ENCODE results near the gene ADGRL3.

The ADGRL3 gene

DNA sequence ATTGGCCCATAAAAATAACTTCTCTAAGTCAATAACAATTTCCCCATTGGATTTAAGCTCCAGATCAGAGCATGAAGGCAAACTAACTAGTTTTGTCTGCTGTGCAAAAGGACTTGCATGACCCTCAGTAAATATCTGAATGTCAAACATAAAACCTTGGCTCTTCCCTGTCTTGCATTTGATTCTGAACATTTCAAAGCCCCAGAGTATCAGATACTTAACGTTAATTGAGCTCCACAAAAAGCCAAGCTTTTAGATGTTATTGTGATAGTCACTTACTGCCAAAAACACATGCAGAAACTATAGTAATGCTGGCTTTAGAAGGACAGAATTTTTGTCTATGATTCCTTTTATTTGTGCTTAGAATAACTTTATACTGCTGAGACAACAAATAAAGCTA, 664.2 kb downstream of the ADGRL3 start:
- Mint-ChIP-seq H3K36me3 (ENCODE audit: low read depth) (no peaks in the 10 kb centered on the region), H3K4me3 (no peak overlapping the region), H3K27me3 (no peaks in the 10 kb centered on the region), H3K27ac (no peak overlapping the region), H3K9me3 (peaks cover 11% of the 10 kb centered on the region), H3K4me1 (ENCODE audit: low read depth) (no peaks in the 10 kb centered on the region)

DNA sequence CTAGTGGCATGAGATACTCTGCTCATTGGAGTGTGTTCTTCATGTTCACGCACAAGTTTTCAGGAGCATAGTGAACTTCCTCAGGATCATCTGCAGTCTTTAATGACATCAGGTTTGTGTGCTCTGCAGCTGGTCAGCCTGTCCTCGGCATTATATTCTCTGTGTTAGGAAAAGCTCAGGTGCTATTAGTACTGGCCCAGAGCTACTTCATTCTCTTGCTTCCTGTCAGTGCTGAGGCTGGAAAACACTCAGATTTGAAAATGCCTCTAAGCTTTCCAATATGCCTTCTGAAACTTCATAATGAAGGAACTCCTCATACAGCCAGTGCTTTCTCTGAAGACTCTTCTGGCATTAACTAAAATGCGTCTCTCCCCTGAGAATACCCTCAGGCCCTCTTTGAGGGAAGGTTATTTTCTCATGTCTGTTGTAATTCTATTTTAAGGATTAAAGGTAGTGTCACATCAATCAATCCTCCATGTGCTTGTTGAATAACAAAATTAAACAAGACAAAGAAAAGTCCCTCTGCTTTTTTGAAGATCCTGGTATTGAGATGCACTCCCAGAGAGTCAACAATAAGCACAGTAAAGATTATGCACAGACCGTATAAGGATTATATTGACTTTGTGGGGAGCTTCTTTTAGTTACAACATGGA, 666.4 kb downstream of the ADGRL3 start:
- Mint-ChIP-seq H3K36me3 (ENCODE audit: low read depth) (no peaks in the 10 kb centered on the region), H3K4me1 (ENCODE audit: low read depth) (no peaks in the 10 kb centered on the region), H3K27me3 (no peaks in the 10 kb centered on the region), H3K27ac (no peak overlapping the region), H3K9me3 (peaks cover 11% of the 10 kb centered on the region), H3K4me3 (no peak overlapping the region)

DNA sequence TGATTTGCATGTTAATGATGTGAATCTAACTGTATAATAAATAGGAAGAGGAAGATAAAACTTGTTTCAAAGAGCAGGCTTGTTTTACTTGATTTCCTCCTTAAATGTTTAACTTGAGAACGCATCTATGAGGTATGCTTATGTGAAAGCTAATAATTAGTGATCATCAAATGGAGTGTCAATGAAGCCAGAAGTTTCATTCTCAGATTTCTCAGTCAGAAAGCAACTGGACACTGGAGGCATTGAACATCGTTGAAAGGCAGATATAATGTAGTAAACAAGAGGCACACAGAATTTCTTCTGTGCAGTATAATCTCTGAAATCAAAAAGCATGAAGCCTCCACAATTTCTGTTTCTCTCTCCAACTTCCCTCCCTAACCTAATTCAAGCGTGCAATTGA, 672.9 kb downstream of the ADGRL3 start:
- Mint-ChIP-seq H3K27me3 (no peaks in the 10 kb centered on the region), H3K27ac (no peak overlapping the region), H3K4me1 (ENCODE audit: low read depth) (no peaks in the 10 kb centered on the region), H3K36me3 (ENCODE audit: low read depth) (no peaks in the 10 kb centered on the region), H3K9me3 (peaks cover 17% of the 10 kb centered on the region), H3K4me3 (no peak overlapping the region)

DNA sequence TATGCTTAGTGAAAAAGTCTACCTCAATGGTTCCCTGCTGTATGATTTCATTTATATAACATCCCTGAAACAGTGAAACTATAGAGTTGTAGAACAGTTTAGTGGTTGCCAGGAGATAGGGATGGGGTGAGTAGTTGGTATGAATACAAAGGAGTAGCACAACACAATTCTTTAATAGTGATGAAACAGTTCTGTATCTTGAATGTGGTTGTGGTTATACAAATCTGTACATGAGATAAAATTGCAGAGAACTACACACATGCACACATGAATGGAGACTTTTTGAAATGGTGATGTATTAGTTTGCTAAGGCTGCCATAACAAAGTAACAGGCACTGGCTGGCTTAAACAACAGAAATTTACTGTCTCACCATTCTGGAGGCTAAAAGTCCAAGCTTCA, 677.1 kb downstream of the ADGRL3 start:
- Mint-ChIP-seq H3K9me3 (peaks cover 10% of the 10 kb centered on the region), H3K4me1 (ENCODE audit: low read depth) (no peaks in the 10 kb centered on the region), H3K27me3 (no peaks in the 10 kb centered on the region), H3K4me3 (no peak overlapping the region), H3K27ac (no peak overlapping the region), H3K36me3 (ENCODE audit: low read depth) (no peaks in the 10 kb centered on the region)

DNA sequence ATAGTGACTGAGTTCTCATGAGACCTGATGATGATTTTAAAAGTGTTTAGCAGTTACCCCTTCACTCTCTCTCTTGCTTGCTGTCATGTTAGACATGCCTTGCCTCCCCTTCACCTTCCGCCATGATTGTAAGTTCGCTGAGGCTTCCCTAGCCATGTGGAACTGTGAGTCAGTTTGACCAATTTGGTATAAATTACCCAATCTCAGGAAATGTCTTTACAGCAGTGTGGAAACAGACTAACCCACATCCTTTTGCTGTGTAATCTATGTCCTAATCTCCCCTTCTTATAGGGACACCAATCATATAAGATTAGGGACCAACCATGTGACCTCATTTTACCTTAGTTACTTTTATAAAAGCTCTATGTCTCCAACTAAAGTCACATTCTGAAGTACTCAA, 677.8 kb downstream of the ADGRL3 start:
- H3K27ac Mint-ChIP-seq = no peak overlapping the region
- H3K36me3 Mint-ChIP-seq (ENCODE audit: low read depth) = no peaks in the 10 kb centered on the region
- no peaks in the 10 kb centered on the region for H3K4me1 Mint-ChIP-seq (ENCODE audit: low read depth)
- no peaks in the 10 kb centered on the region for H3K27me3 Mint-ChIP-seq
- no peak overlapping the region for H3K4me3 Mint-ChIP-seq
- H3K9me3 Mint-ChIP-seq = peaks cover 8% of the 10 kb centered on the region

DNA sequence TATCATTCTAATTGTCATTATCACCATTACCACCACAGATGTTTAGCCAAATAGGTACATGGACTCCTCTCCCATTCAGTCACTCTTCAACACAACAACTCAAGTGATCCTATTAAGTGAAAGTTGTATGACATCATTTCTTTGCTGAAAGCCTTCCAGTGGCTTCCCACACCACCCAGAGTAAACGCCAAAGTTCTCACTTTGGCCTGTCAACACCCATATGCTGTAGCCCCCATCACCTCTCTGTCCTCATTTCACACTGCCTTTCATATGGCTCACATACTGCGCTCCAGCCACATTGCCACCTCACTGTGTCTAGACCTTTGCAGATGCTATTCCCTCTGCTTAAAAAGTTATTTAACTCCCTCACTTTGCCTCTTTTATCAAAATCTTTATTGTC, 682.3 kb downstream of the ADGRL3 start:
- Mint-ChIP-seq H3K36me3 (ENCODE audit: low read depth) (no peaks in the 10 kb centered on the region), H3K27ac (no peak overlapping the region), H3K4me1 (ENCODE audit: low read depth) (no peaks in the 10 kb centered on the region), H3K27me3 (no peaks in the 10 kb centered on the region), H3K4me3 (no peak overlapping the region), H3K9me3 (peaks cover 6% of the 10 kb centered on the region)

DNA sequence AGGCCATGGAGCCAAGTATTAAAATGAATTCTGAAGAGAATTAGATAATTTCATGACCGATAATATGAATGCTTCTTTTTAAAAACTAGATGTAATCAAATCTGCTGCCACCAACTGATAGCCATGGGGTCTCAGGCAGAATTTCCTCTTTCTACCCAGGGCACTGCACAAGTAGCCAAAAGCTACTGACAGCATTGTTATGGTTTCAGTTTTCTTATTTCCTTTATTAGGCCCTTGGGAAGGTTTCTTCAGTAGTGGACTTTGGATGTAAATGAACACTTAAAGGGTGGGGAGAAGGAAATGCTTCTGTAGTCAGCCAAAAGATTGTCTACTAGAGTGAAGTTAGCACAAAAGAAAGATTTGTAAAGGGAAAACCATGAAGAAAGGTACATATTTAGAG, 686.0 kb downstream of the ADGRL3 start:
- no peaks in the 10 kb centered on the region for H3K36me3 Mint-ChIP-seq (ENCODE audit: low read depth)
- H3K27me3 Mint-ChIP-seq = no peaks in the 10 kb centered on the region
- H3K27ac Mint-ChIP-seq = no peak overlapping the region
- H3K9me3 Mint-ChIP-seq = peaks cover 12% of the 10 kb centered on the region
- H3K4me3 Mint-ChIP-seq = no peak overlapping the region
- no peaks in the 10 kb centered on the region for H3K4me1 Mint-ChIP-seq (ENCODE audit: low read depth)

DNA sequence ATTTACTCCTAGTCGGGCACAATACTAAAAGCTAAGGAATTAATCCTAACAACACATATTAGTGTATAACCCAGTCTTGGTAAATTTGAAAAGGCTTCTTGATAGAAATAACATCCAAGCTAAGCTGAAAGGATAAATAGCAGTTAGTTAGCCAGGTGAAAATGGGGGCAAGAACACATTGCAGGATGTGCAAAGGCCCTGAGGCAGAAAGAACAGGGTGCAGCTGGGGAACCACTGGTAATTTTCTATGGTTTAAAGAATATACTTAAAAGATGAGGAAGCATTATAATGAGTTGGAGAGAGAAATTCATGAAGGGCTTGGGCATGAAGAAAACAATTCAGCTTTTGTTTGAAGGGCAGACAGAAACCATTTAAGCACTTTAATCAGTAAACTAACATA, 689.0 kb downstream of the ADGRL3 start:
- H3K27me3 Mint-ChIP-seq = no peaks in the 10 kb centered on the region
- no peaks in the 10 kb centered on the region for H3K36me3 Mint-ChIP-seq (ENCODE audit: low read depth)
- peaks cover 14% of the 10 kb centered on the region for H3K9me3 Mint-ChIP-seq
- H3K27ac Mint-ChIP-seq = no peak overlapping the region
- H3K4me1 Mint-ChIP-seq (ENCODE audit: low read depth) = no peaks in the 10 kb centered on the region
- no peak overlapping the region for H3K4me3 Mint-ChIP-seq

DNA sequence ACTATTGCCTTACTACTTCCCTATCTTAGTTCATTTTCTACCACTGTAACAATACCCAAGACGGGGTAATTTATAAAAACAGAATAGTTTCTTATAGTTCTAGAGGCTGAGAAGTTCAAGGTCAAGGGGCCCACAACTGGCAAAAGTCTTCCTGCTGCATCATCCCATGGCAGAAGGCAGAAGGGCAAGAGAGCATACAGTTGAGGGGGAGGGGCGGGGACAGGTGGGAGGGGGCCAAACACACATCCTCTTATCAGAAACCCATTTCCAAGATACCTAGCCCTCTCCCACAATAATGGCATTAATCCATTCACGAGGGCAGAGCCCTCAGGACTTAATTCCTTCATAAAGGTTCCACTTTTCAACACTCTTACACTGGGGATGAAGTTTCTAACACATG, 690.2 kb downstream of the ADGRL3 start:
- Mint-ChIP-seq H3K4me3 (no peak overlapping the region), H3K36me3 (ENCODE audit: low read depth) (no peaks in the 10 kb centered on the region), H3K27me3 (no peaks in the 10 kb centered on the region), H3K9me3 (peaks cover 19% of the 10 kb centered on the region), H3K27ac (no peak overlapping the region), H3K4me1 (ENCODE audit: low read depth) (no peaks in the 10 kb centered on the region)

DNA sequence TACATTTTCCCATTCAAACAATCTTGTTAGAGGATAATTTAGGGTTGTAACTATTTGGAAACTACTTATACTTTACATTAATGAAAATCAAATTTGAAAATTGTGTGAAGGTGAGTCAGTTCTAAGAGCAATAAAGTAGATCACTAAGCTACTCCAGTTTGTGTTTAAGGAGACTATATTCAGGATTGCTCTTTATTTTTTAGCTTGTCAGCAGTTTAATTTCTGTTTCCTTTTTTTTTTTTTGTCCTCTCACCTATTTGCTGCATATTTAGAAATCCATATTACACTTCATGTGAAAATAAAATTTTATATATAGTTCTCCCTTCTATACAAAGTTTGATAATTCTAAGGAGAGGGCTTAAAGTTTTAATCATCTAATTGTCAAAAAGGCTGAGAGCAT, 691.8 kb downstream of the ADGRL3 start:
- H3K4me1 Mint-ChIP-seq (ENCODE audit: low read depth) = no peaks in the 10 kb centered on the region
- H3K4me3 Mint-ChIP-seq = no peak overlapping the region
- no peak overlapping the region for H3K27ac Mint-ChIP-seq
- no peaks in the 10 kb centered on the region for H3K36me3 Mint-ChIP-seq (ENCODE audit: low read depth)
- H3K27me3 Mint-ChIP-seq = no peaks in the 10 kb centered on the region
- peaks cover 16% of the 10 kb centered on the region for H3K9me3 Mint-ChIP-seq

DNA sequence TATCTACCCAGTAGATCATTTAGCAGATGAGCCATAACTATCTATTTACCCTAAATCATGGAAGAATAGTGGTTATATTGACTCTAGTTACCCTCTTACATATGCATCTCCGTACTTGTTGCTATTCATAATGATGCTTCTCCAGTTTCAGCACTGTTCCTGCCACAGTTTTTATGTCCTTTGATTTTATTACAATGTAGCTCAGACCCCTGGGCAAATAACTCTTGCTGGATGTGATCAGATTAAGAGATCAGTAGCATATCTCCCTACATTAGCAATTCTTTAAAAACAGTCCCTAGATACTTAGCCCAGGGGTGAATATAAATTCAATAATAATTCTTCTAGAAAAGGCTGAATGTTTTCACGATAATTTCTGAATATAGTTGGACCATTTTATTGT, 696.5 kb downstream of the ADGRL3 start:
- Mint-ChIP-seq H3K27ac (no peak overlapping the region), H3K4me3 (no peak overlapping the region), H3K4me1 (ENCODE audit: low read depth) (no peaks in the 10 kb centered on the region), H3K27me3 (no peaks in the 10 kb centered on the region), H3K9me3 (peaks cover 12% of the 10 kb centered on the region), H3K36me3 (ENCODE audit: low read depth) (no peaks in the 10 kb centered on the region)

DNA sequence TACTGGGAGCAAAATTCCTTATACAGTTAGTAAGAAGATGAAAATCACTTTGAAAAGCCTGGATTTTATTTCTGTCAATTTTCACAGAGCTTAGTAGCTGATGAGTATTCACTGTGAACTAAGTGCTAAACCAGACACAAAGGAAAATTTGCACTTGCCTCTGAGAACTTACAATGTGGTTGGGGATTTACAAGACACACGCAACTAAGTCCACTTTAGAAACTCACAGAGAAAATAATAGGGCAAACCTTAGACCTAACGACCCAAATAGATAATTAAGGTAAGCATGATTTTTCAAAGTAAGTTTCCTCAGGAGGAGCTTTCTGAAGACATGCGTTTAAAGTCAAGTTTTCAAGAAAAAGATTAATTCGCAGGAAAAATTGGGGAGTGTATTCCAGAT, 708.9 kb downstream of the ADGRL3 start:
- Mint-ChIP-seq H3K27ac (no peak overlapping the region), H3K36me3 (ENCODE audit: low read depth) (no peaks in the 10 kb centered on the region), H3K4me1 (ENCODE audit: low read depth) (no peaks in the 10 kb centered on the region), H3K27me3 (no peaks in the 10 kb centered on the region), H3K9me3 (peaks cover 4% of the 10 kb centered on the region), H3K4me3 (no peak overlapping the region)

DNA sequence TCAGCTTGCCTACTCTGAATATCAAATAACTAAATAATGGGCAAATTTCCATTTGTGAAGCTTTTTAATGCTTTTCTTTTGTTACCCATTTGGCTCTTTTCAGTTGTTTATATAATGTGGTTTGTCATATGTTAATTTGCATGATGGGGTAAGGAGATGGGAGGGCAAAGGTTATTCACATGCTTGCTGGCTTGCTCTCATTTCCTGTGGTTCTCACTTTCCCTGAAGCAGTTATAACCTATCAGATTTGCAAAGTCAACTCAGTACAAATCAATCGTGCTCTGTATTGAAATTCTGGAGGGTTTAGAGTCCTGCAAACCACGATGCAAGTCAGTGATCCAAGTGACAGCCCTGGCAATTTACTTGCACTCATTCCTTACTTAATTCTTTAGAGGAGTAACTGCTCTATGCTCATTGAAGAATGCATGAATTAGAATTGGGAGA, 711.2 kb downstream of the ADGRL3 start:
- no peaks in the 10 kb centered on the region for H3K27me3 Mint-ChIP-seq
- H3K36me3 Mint-ChIP-seq (ENCODE audit: low read depth) = no peaks in the 10 kb centered on the region
- H3K4me1 Mint-ChIP-seq (ENCODE audit: low read depth) = no peaks in the 10 kb centered on the region
- no peak overlapping the region for H3K4me3 Mint-ChIP-seq
- peaks cover 4% of the 10 kb centered on the region for H3K9me3 Mint-ChIP-seq
- no peak overlapping the region for H3K27ac Mint-ChIP-seq

DNA sequence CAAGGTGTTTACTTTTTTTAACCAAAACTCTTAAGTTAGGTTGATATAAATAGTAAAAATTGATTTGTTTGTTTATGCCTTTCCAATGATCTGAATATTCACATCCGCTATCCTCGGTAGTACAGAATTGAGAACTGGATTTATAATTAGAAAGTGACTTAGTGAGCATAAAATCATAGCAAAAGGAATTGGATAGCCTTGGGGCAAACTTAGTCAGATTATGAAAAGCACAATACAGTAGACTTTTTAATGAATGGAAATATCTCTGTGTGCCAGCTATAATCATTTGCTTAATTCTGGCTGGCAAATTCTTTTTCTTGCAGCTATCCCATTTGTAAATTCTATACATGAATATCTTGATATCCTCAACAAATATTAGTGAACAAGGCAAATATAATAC, 713.5 kb downstream of the ADGRL3 start:
- H3K36me3 Mint-ChIP-seq (ENCODE audit: low read depth) = no peaks in the 10 kb centered on the region
- H3K27me3 Mint-ChIP-seq = no peaks in the 10 kb centered on the region
- H3K4me1 Mint-ChIP-seq (ENCODE audit: low read depth) = no peaks in the 10 kb centered on the region
- no peak overlapping the region for H3K27ac Mint-ChIP-seq
- H3K9me3 Mint-ChIP-seq = peaks cover 10% of the 10 kb centered on the region
- H3K4me3 Mint-ChIP-seq = no peak overlapping the region

DNA sequence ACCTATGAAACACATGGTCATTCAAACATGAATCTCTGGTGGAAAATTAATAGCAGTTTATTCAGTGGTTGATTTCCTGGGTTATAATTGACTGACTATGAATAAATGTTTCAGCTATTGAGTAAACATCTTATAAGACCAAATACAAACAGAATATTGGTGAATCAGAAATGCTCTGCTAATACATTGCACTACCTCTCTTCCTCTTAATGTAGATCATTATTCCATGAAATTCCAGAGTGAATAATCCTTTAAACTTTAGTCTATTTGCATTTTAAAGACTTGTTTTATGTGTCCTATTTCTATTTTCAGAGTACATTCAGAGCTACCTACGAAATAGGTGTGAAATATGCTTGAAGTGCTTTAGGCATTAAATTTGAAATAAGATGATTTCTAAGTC, 715.4 kb downstream of the ADGRL3 start:
- Mint-ChIP-seq H3K4me3 (no peak overlapping the region), H3K9me3 (peaks cover 10% of the 10 kb centered on the region), H3K27ac (no peak overlapping the region)

DNA sequence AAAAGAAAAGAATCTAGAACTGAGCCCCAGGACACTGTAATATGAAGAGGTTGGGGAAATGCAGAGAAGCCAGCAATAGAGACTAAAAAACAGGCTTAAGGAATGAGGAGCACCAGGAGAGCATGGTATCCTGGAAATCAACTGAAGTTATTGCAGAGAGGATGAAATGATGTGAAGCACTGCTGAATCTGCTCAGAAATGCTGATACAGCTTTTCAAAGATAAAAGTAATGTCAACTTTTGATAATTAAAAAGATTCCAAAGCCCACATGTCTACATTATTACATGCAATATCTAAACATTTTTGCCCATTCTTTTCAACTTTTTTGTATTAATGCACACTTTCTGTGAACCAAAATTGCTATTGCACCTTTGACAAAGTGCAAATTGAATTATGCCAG, 718.4 kb downstream of the ADGRL3 start:
- Mint-ChIP-seq H3K27ac (no peak overlapping the region), H3K4me3 (no peak overlapping the region), H3K4me1 (ENCODE audit: low read depth) (no peaks in the 10 kb centered on the region), H3K27me3 (no peaks in the 10 kb centered on the region), H3K36me3 (ENCODE audit: low read depth) (no peaks in the 10 kb centered on the region), H3K9me3 (peaks cover 6% of the 10 kb centered on the region)

More for the DNA sequence above, 715.4 kb downstream of the ADGRL3 start:
- no peaks in the 10 kb centered on the region for H3K36me3 Mint-ChIP-seq (ENCODE audit: low read depth)
- H3K4me1 Mint-ChIP-seq (ENCODE audit: low read depth) = no peaks in the 10 kb centered on the region
- H3K27me3 Mint-ChIP-seq = no peaks in the 10 kb centered on the region

Measured in stimulated activated naive CD8-positive, alpha-beta T cell treated with anti-CD3 and anti-CD28 coated beads, Interleukin-15, Interleukin-2, amounts not matched to agents 100 ng/mL and 50 ng/mL, for 24 hours (primary cell).